IMR-90 (cell line): Measurements from ENCODE around the gene AGPS. TPM values are rescaled to one million over a fixed set of nuclear protein-coding genes. Genes with fewer than 3 reads are reported as not detected.

Experiments
- ATAC-seq: fragments of 200-7000 bp; cut with Tn5 transposase; 2 replicates; pipeline ENCODE4 v1.9.1; 2020; ENCODE audit warnings: low read depth, mild to moderate bottlenecking, moderate library complexity
- Bru-seq: library from RNA; stranded (reverse); fragments of 400-500 nt; gene quantifications from one replicate; lab custom pipeline; 2021; lab: Mats Ljungman, UMichigan
- BruChase-seq, 2 experiments: library from RNA; stranded (reverse); fragments of 400-500 nt; gene quantifications; one replicate each; lab custom pipeline; 2021; lab: Mats Ljungman, UMichigan
- BruUV-seq: library from RNA; stranded (reverse); fragments of 400-500 nt; replicated peaks from 2 replicates; lab custom pipeline; 2021; lab: Mats Ljungman, UMichigan
- CTCF ChIA-PET: fragments of 300-600 bp; formaldehyde crosslinking; extraction: SDS; loops from one replicate; lab custom pipeline; 2021; ENCODE audit warnings: antibody characterized with exemption; lab: Yijun Ruan, JAX
- POLR2A ChIA-PET: fragments of 300-600 bp; sonication (Branson Sonifier 250); formaldehyde crosslinking; loops from one replicate; lab custom pipeline; 2022; ENCODE audit warnings: antibody characterized with exemption; ENCODE audit not compliant: unreplicated experiment; lab: Charles Lee
- DNase-seq: peaks from one replicate; pipeline ENCODE4 v3.0.0; 2013
- H2AFZ ChIP-seq: replicated peaks from 2 replicates; pipeline ENCODE3; 2013; ENCODE audit warnings: low read length, mild to moderate bottlenecking; ENCODE audit not compliant: poor library complexity
- H2AK5ac ChIP-seq: 2 replicates; pipeline ENCODE4 v1.6.1; 2013; ENCODE audit warnings: low read depth, low read length, inconsistent platforms
- H2AK9ac ChIP-seq: replicated peaks from 2 replicates; pipeline ENCODE3; 2013; ENCODE audit warnings: mild to moderate bottlenecking, low read depth, low read length, moderate library complexity; ENCODE audit not compliant: poor library complexity
- H2BK120ac ChIP-seq: 2 replicates; pipeline ENCODE4 v1.6.1; 2013; ENCODE audit warnings: low read depth, low read length, inconsistent platforms
- H2BK15ac ChIP-seq: 3 replicates; pipeline ENCODE4 v1.6.1; 2013; ENCODE audit warnings: low read depth, low read length, inconsistent platforms
- H2BK20ac ChIP-seq: 2 replicates; pipeline ENCODE4 v1.6.1; 2013; ENCODE audit warnings: low read depth, mild to moderate bottlenecking, inconsistent platforms, low read length, moderate library complexity
- H2BK5ac ChIP-seq: 2 replicates; pipeline ENCODE4 v1.6.1; 2013; ENCODE audit warnings: mild to moderate bottlenecking, low read depth, low read length, inconsistent platforms; ENCODE audit not compliant: poor library complexity, severe bottlenecking
- H3K14ac ChIP-seq: replicated peaks from 2 replicates; pipeline ENCODE4 v1.6.1; 2013; ENCODE audit warnings: low read depth, low read length, inconsistent platforms
- H3K18ac ChIP-seq: 2 replicates; pipeline ENCODE4 v1.6.1; 2013; ENCODE audit warnings: low read depth, low read length, control low read depth
- H3K23ac ChIP-seq: 2 replicates; pipeline ENCODE4 v1.6.1; 2013; ENCODE audit warnings: low read depth, low read length, inconsistent platforms
- H3K27ac ChIP-seq: 2 replicates; pipeline ENCODE4 v1.5.1; 2013; ENCODE audit warnings: mild to moderate bottlenecking, control low read depth, low read length; ENCODE audit not compliant: insufficient read depth
- H3K27me3 ChIP-seq: 2 replicates; pipeline ENCODE4 v1.6.1; 2013; ENCODE audit warnings: low read length; ENCODE audit not compliant: control insufficient read depth, insufficient read depth
- H3K36me3 ChIP-seq: 2 replicates; pipeline ENCODE4 v1.6.1; 2013; ENCODE audit warnings: low read length, mixed read lengths; ENCODE audit not compliant: control insufficient read depth, insufficient read depth
- H3K4ac ChIP-seq: 2 replicates; pipeline ENCODE4 v1.6.1; 2013; ENCODE audit warnings: low read depth, low read length, inconsistent platforms
- H3K4me1 ChIP-seq: 2 replicates; pipeline ENCODE4 v1.6.1; 2013; ENCODE audit warnings: low read length, mixed read lengths; ENCODE audit not compliant: control insufficient read depth, insufficient read depth
- H3K4me2 ChIP-seq: 2 replicates; pipeline ENCODE4 v1.6.1; 2013; ENCODE audit warnings: low read depth, mild to moderate bottlenecking, control low read depth, low read length, moderate library complexity
- H3K4me3 ChIP-seq: 2 replicates; pipeline ENCODE4 v1.5.1; 2013; ENCODE audit warnings: low read depth, mild to moderate bottlenecking, control low read depth, low read length, moderate library complexity; ENCODE audit not compliant: insufficient read depth
- H3K56ac ChIP-seq: 2 replicates; pipeline ENCODE4 v1.6.1; 2013; ENCODE audit warnings: low read length, inconsistent platforms; ENCODE audit not compliant: insufficient read depth; ENCODE audit errors: extremely low read depth
- H3K79me1 ChIP-seq, 2 experiments: 2 replicates each; pipeline ENCODE4 v1.6.1; 2013; ENCODE audit warnings: low read length in 2 of 2, inconsistent platforms in 1 of 2, low read depth in 1 of 2
- H3K9ac ChIP-seq: 2 replicates; pipeline ENCODE4 v1.6.1; 2013; ENCODE audit warnings: low read depth, low read length, control low read depth
- H3K9me1 ChIP-seq: 2 replicates; pipeline ENCODE4 v1.6.1; 2013; ENCODE audit warnings: low read length, inconsistent platforms; ENCODE audit not compliant: insufficient read depth
- H3K9me3 ChIP-seq: 2 replicates; pipeline ENCODE4 v1.6.1; 2013; ENCODE audit warnings: low read length; ENCODE audit not compliant: control insufficient read depth, insufficient read depth
- H4K20me1 ChIP-seq: 2 replicates; pipeline ENCODE4 v1.6.1; 2013; ENCODE audit warnings: low read length, inconsistent platforms; ENCODE audit not compliant: insufficient read depth
- H4K5ac ChIP-seq: 2 replicates; pipeline ENCODE4 v1.6.1; 2013; ENCODE audit warnings: mild to moderate bottlenecking, low read depth, low read length, control low read depth
- H4K8ac ChIP-seq, 2 experiments: 2 replicates each; pipeline ENCODE4 v1.6.1; 2013; ENCODE audit warnings: low read depth in 2 of 2, low read length in 2 of 2, control low read depth in 1 of 2, inconsistent platforms in 1 of 2
- H4K91ac ChIP-seq: 2 replicates; pipeline ENCODE4 v1.6.1; 2013; ENCODE audit warnings: low read depth, low read length, inconsistent platforms; ENCODE audit not compliant: insufficient read depth
- MAZ ChIP-seq: IDR thresholded peaks from 2 replicates; pipeline ENCODE4 v1.6.1; 2012; ENCODE audit warnings: low read depth, mild to moderate bottlenecking, low read length, improper control_type of control experiment, moderate library complexity, borderline replicate concordance
- MXI1 ChIP-seq: IDR thresholded peaks from 2 replicates; pipeline ENCODE4 v1.6.1; 2012; ENCODE audit warnings: low read depth, mild to moderate bottlenecking, low read length, moderate library complexity, borderline replicate concordance
- POLR2A ChIP-seq: IDR thresholded peaks from 2 replicates; pipeline ENCODE4 v1.6.1; 2012; ENCODE audit warnings: mild to moderate bottlenecking, low read depth, low read length
- SMC3 ChIP-seq: fragments of 150-350 bp; IDR thresholded peaks from 2 replicates; pipeline ENCODE4 v1.6.1; 2016; ENCODE audit warnings: low read depth, mild to moderate bottlenecking, antibody characterized with exemption, low read length, moderate library complexity
- WGBS, 2 experiments: methylation state at CpG; one replicate each; pipeline versions ENCODE4 v1.1.5 to v1.1.7; 2013; ENCODE audit warnings: missing lambda C conversion rate in 2 of 2; ENCODE audit not compliant: insufficient read length in 1 of 2; ENCODE audit errors: extremely low coverage in 2 of 2; 5-methylcytosine and 5-hydroxymethylcytosine counted together
- dilution Hi-C: fragments of 300-500 bp; cut with HindIII; formaldehyde crosslinking; loops from one replicate; pipeline ENCODE4 v1.14.3; 2018; ENCODE audit warnings: low sequenced_read_pairs; ENCODE audit not compliant: unreplicated experiment
- in situ Hi-C: fragments of 300-500 bp; cut with MboI; formaldehyde crosslinking; loops from 3 replicates; pipeline ENCODE4 v1.14.3; 2019; ENCODE audit warnings: low sequenced_read_pairs, inconsistent platforms, mixed read lengths
- intact Hi-C: fragments of 100-400 bp; cut with micrococcal nuclease; formaldehyde crosslinking; loops from 2 replicates; pipeline ENCODE4 v1.10.0; 2022
- long read RNA-seq: library from polyadenylated mRNA; unstranded; transcript quantifications from one replicate; pipeline ENCODE4 v2.0.0, GENCODE V29; 2021; ENCODE audit not compliant: unreplicated experiment
- polyA plus RNA-seq, 3 experiments: library from polyadenylated mRNA; depleted of rRNA; stranded (reverse); fragments of >200 nt; gene quantifications; 2 replicates each; pipeline ENCODE4 v1.2.3, GENCODE V29; 2012; ENCODE audit warnings: low replicate concordance in 1 of 3
- total RNA-seq: library from RNA; depleted of rRNA; stranded (reverse); fragments of >200 nt; gene quantifications from 2 replicates; pipeline ENCODE4 v1.2.3, GENCODE V29; 2012; rRNA removed

AGPS gene
- 18.6 and 34.4 TPM in 2 replicates for total RNA-seq
- polyA plus RNA-seq (2012; rRNA removed): 5.5 and 6.6 TPM in 2 replicates
- polyA plus RNA-seq (2012; cell fraction: cytosol; rRNA removed): 2.5 and 7.5 TPM in 2 replicates
- polyA plus RNA-seq (2012; cell fraction: nucleus; rRNA removed; ENCODE audit: low replicate concordance): 2.3 and 3.0 TPM in 2 replicates
- Bru-seq, nascent RNA: percentile 77 among the genes with signal in this experiment
- percentile 59 among the genes with signal in this experiment for BruChase-seq, experiment 1, labeled RNA remaining after a 6-hour chase
- BruChase-seq, experiment 2, labeled RNA remaining after a 2-hour chase: percentile 65 among the genes with signal in this experiment
- long read RNA-seq, full-length matches to known transcripts: 29 of 35 reads
- long read RNA-seq, partial matches to known transcripts: 3 of 35 reads
- long read RNA-seq, other reads (novel, unspliced or antisense): 3 of 35 reads

GRCh38 chr2:177392373-177393202, at the start of gene AGPS:
Gene AGPS, plus strand, starts transcription at chr2:177392773. Its CDS starts 17 bp downstream, at chr2:177392790.
- Histone ChIP-seq H3K4me3 (peak within 1 kb of the TSS; percentile 91), H3K4ac (peak within 1 kb of the TSS; percentile 93), H3K56ac (peak within 1 kb of the TSS; percentile 80), H3K14ac (peak within 1 kb of the TSS; percentile 96), H3K79me1 (peaks cover 17 to 50% of the 10 kb centered on the region in 2 experiments), H2BK120ac (peak within 1 kb of the TSS; percentile 84), H2AK5ac (peak within 1 kb of the TSS; percentile 75), H2AK9ac (peak within 1 kb of the TSS; percentile 92), H2BK15ac (peak within 1 kb of the TSS; percentile 69), H4K8ac (peak within 1 kb of the TSS; percentile 97 to 98), H3K36me3 (no peaks in the 10 kb centered on the region), H3K9ac (peak within 1 kb of the TSS; percentile 88), H2BK5ac (peak within 1 kb of the TSS; percentile 78), H3K9me1 (peaks cover 5% of the 10 kb centered on the region), H2AFZ (peak within 1 kb of the TSS; percentile 99), H4K5ac (peak within 1 kb of the TSS; percentile 97), H2BK20ac (peak within 1 kb of the TSS; percentile 23), H3K27me3 (no peaks in the 10 kb centered on the region), H3K9me3 (no peaks in the 10 kb centered on the region), H4K91ac (peak within 1 kb of the TSS; percentile 92), H4K20me1 (peaks cover 13% of the 10 kb centered on the region), H3K4me2 (peak within 1 kb of the TSS; percentile 98), H3K27ac (peak within 1 kb of the TSS; percentile 79), H3K4me1 (peaks cover 4% of the 10 kb centered on the region), H3K23ac (peak within 1 kb of the TSS; percentile 97), H3K18ac (peak within 1 kb of the TSS; percentile 55)
- TF ChIP-seq POLR2A (peak; percentile 43), SMC3 (no peak), MAZ (0 out of 2 replicates have a peak, but pooled peaks have one; percentile 28), MXI1 (peak; percentile 40; the same call in 1 of the 2 replicates)
- ATAC-seq (peak; percentile 93), DNase-seq (peak; percentile 52)
- ChIA-PET POLR2A (interaction anchor here (0.9 to 1.0 kb wide), 2 partner anchors 26 to 155 kb away, joined by 3 read pairs; no protein-coding TSS in a partner anchor), CTCF (interaction anchor here (0.6 to 1.3 kb wide), 3 partner anchors 12 to 228 kb away, joined by 4 to 8 read pairs (median 7); no protein-coding TSS in a partner anchor)
- dilution Hi-C loops (no loop called here), intact Hi-C loops (no loop called here), in situ Hi-C loops (no loop called here)
- WGBS, 2 experiments: 1% methylated on average over 53 of the region's 83 CpGs; no CpG with 5 or more reads in 1 of the 2 experiments
- BruUV-seq: no TSS peak
